SU-DHL-6 (cell line): Measurements from ENCODE around the gene FBXO48.

Experiments used
- H2AFZ ChIP-seq: fragments of 200-600 bp; sonication (generic); 2 replicates; pipeline ENCODE4 v1.6.1; 2014; ENCODE audit warnings: low read depth, mild to moderate bottlenecking, moderate library complexity, mixed read lengths, antibody characterized with exemption, low read length; ENCODE audit not compliant: severe bottlenecking
- H3F3A ChIP-seq: fragments of 200-600 bp; shearing (Covaris generic); 2 replicates; pipeline ENCODE4 v1.6.0; 2016; ENCODE audit warnings: antibody characterized with exemption, mild to moderate bottlenecking; ENCODE audit not compliant: insufficient read depth
- H3K27ac ChIP-seq: fragments of 200-600 bp; sonication (generic); 2 replicates; pipeline ENCODE4 v1.5.1; 2016; ENCODE audit warnings: low read depth, mild to moderate bottlenecking, low read length, moderate library complexity, mixed read lengths
- H3K27me3 ChIP-seq: fragments of 200-600 bp; sonication (generic), shearing (Covaris generic); 2 replicates; pipeline ENCODE4 v1.6.0; 2014; ENCODE audit warnings: mild to moderate bottlenecking, low read length
- H3K36me3 ChIP-seq: fragments of 200-600 bp; sonication (generic); 2 replicates; pipeline ENCODE4 v1.6.1; 2014; ENCODE audit warnings: mild to moderate bottlenecking, low read length, mixed read lengths
- H3K4me2 ChIP-seq: fragments of 300-600, 200-600 bp; shearing (Covaris generic), sonication (generic); 2 replicates; pipeline ENCODE4 v1.6.0; 2014; ENCODE audit warnings: low read length, low read depth, mild to moderate bottlenecking; ENCODE audit not compliant: poor library complexity, severe bottlenecking
- H3K4me3 ChIP-seq: fragments of 200-600 bp; sonication (generic); 2 replicates; pipeline ENCODE4 v1.5.1; 2014; ENCODE audit warnings: antibody characterized with exemption, low read length, mild to moderate bottlenecking, mixed read lengths; ENCODE audit not compliant: insufficient read depth, poor library complexity, severe bottlenecking
- H3K79me2 ChIP-seq: fragments of 200-600 bp; sonication (generic); 2 replicates; pipeline ENCODE4 v1.6.1; 2014; ENCODE audit warnings: mild to moderate bottlenecking, low read length, moderate library complexity; ENCODE audit not compliant: insufficient read depth
- H3K9ac ChIP-seq: fragments of 200-600 bp; sonication (generic); 2 replicates; pipeline ENCODE4 v1.7.0; 2014; ENCODE audit warnings: mild to moderate bottlenecking, low read length
- H3K9me2 ChIP-seq: fragments of 200-600 bp; sonication (generic); replicated peaks from 2 replicates; pipeline ENCODE4 v1.6.1; 2014; ENCODE audit warnings: low read length; ENCODE audit not compliant: insufficient read depth
- H3K9me3 ChIP-seq: fragments of 200-600 bp; sonication (generic); 2 replicates; pipeline ENCODE4 v1.6.1; 2014; ENCODE audit warnings: low read length, mixed read lengths; ENCODE audit not compliant: insufficient read depth
- H4K20me1 ChIP-seq: fragments of 200-600 bp; sonication (generic); 2 replicates; pipeline ENCODE4 v1.6.1; 2014; ENCODE audit warnings: low read depth, mild to moderate bottlenecking, antibody characterized with exemption, low read length, moderate library complexity, mixed read lengths
- EZH2phosphoT487 ChIP-seq: fragments of 200-600 bp; sonication (generic), shearing (Covaris generic); conservative IDR thresholded peaks from 2 replicates; pipeline ENCODE4 v1.6.1; 2018; ENCODE audit warnings: mild to moderate bottlenecking, antibody characterized with exemption, low read length, moderate library complexity, mixed read lengths
- TF ChIP-seq, protein P1 (sequence below): fragments of 200-600 bp; sonication (generic); IDR thresholded peaks from one replicate; pipeline ENCODE4 v1.5.1; 2017; ENCODE audit warnings: antibody characterized with exemption, mild to moderate bottlenecking, low read length, moderate library complexity; ENCODE audit not compliant: insufficient read depth, poor library complexity, severe bottlenecking

FBXO48 gene

GRCh38 chr2:68417926-68418325 lies 49.2 kb downstream of the FBXO48 start:
- no peaks in the 10 kb centered on the region for H3F3A ChIP-seq
- no peaks in the 10 kb centered on the region for H3K36me3 ChIP-seq
- 0 out of 2 replicates have a peak overlapping the region, but pooled peaks have one; percentile 3 for H3K27ac ChIP-seq
- H3K27me3 ChIP-seq: no peaks in the 10 kb centered on the region
- H3K9ac ChIP-seq: no peak overlapping the region
- no peak for TF ChIP-seq EZH2phosphoT487
- TF ChIP-seq, protein P1, sequence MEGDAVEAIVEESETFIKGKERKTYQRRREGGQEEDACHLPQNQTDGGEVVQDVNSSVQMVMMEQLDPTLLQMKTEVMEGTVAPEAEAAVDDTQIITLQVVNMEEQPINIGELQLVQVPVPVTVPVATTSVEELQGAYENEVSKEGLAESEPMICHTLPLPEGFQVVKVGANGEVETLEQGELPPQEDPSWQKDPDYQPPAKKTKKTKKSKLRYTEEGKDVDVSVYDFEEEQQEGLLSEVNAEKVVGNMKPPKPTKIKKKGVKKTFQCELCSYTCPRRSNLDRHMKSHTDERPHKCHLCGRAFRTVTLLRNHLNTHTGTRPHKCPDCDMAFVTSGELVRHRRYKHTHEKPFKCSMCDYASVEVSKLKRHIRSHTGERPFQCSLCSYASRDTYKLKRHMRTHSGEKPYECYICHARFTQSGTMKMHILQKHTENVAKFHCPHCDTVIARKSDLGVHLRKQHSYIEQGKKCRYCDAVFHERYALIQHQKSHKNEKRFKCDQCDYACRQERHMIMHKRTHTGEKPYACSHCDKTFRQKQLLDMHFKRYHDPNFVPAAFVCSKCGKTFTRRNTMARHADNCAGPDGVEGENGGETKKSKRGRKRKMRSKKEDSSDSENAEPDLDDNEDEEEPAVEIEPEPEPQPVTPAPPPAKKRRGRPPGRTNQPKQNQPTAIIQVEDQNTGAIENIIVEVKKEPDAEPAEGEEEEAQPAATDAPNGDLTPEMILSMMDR: no peak
- H3K9me2 ChIP-seq: no peaks in the 10 kb centered on the region
- H3K4me3 ChIP-seq: no peak overlapping the region
- H2AFZ ChIP-seq: no peak overlapping the region
- no peak overlapping the region for H3K4me2 ChIP-seq
- no peaks in the 10 kb centered on the region for H3K79me2 ChIP-seq
- H4K20me1 ChIP-seq: no peaks in the 10 kb centered on the region
- no peaks in the 10 kb centered on the region for H3K9me3 ChIP-seq

DNA sequence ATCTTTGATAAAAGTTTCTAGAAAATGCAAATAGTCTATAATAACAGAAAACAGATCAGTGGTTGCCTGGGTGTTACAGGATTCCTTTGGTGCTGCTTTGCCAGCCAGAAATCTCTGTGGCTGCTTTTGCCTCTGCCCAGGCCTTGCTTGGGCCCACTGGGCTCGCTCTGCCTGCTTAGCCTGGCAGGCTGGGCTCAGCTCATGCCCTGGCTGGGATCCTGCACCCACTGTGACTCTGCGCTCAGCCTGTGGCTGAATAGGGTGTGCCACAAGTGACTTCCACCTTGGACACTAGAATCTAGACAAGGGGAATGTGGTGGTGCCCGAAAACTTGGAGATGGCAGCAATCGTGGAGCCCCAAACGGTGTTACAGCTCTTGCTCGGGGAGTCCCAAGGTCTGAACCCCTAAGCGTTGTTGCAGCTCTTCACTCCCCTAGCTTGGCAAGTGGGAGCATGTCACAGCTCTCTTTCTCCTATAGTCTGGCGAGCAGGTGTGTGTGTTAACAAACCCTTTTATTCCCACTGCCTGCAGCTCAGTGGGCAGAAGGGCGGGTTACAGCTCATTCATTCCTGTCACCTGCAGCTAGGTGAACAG lies 50.9 kb downstream of the FBXO48 start:
- H3K9ac ChIP-seq: no peak overlapping the region
- H4K20me1 ChIP-seq: no peaks in the 10 kb centered on the region
- no peak overlapping the region for H2AFZ ChIP-seq
- H3K9me3 ChIP-seq: no peaks in the 10 kb centered on the region
- H3K4me2 ChIP-seq: no peak overlapping the region
- H3F3A ChIP-seq: peaks cover 11% of the 10 kb centered on the region
- no peaks in the 10 kb centered on the region for H3K36me3 ChIP-seq
- no peak overlapping the region for H3K4me3 ChIP-seq
- H3K27me3 ChIP-seq: no peaks in the 10 kb centered on the region
- H3K27ac ChIP-seq: no peak overlapping the region
- no peaks in the 10 kb centered on the region for H3K79me2 ChIP-seq
- H3K9me2 ChIP-seq: no peaks in the 10 kb centered on the region
- TF ChIP-seq EZH2phosphoT487: no peak
- TF ChIP-seq, protein P1: no peak

DNA sequence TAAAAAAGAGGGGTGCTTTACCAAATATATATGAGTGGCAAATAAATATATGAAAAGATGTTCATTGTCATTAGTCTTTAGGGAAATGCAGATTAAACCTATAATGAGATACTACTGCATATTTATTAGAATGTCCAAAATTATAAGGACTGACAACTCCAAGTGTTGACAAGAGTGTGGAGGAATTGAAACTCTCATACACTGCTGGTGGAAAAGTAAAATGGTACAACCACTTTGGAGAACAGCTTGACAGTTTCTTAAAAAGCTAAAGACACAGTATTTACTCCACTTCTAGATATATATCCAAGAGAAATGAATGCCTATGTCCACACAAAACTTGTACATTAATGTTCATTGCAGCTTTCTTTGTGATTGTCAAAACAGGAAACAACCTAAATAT lies 51.6 kb downstream of the FBXO48 start:
- no peak overlapping the region for H3K27ac ChIP-seq
- no peak overlapping the region for H3K9ac ChIP-seq
- peaks cover 11% of the 10 kb centered on the region for H3F3A ChIP-seq
- no peak overlapping the region for H3K4me2 ChIP-seq
- H3K36me3 ChIP-seq: no peaks in the 10 kb centered on the region
- no peaks in the 10 kb centered on the region for H3K9me2 ChIP-seq
- TF ChIP-seq EZH2phosphoT487: no peak
- TF ChIP-seq, protein P1: no peak
- no peak overlapping the region for H2AFZ ChIP-seq
- no peaks in the 10 kb centered on the region for H4K20me1 ChIP-seq
- no peaks in the 10 kb centered on the region for H3K27me3 ChIP-seq
- no peaks in the 10 kb centered on the region for H3K9me3 ChIP-seq
- no peaks in the 10 kb centered on the region for H3K79me2 ChIP-seq
- H3K4me3 ChIP-seq: no peak overlapping the region
